GM12878 (cell line): Measurements from ENCODE around the gene SLC43A1. TPM values are rescaled to one million over a fixed set of nuclear protein-coding genes. Genes with fewer than 3 reads are reported as not detected.

ENCODE experiments used
- BACH1 ChIP-seq: fragments of 450-650 bp; IDR thresholded peaks from 2 replicates; pipeline ENCODE4 v1.6.1; 2017; ENCODE audit warnings: mild to moderate bottlenecking, borderline replicate concordance
- CUX1 ChIP-seq: IDR thresholded peaks from 2 replicates; pipeline ENCODE4 v1.6.1; 2012; ENCODE audit warnings: improper control_type of control experiment, low read depth, low read length; ENCODE audit not compliant: insufficient replicate concordance
- ELK1 ChIP-seq: IDR thresholded peaks from 2 replicates; pipeline ENCODE4 v1.6.1; 2012; ENCODE audit warnings: low read depth, low read length, improper control_type of control experiment
- EP300 ChIP-seq, 2 experiments: fragments of 150-350 bp in 1 of 2; IDR thresholded peaks; 2 replicates each; pipeline ENCODE4 v1.6.1; 2011 to 2012; ENCODE audit warnings: low read depth in 2 of 2, low read length in 2 of 2, borderline replicate concordance in 1 of 2, improper control_type of control experiment in 1 of 2, inconsistent platforms in 1 of 2; ENCODE audit not compliant: control insufficient read depth in 1 of 2
- IRF3 ChIP-seq: fragments of 450-650 bp; IDR thresholded peaks from 2 replicates; pipeline ENCODE4 v1.6.1; 2014; ENCODE audit warnings: mild to moderate bottlenecking
- NBN ChIP-seq: fragments of 450-650 bp; IDR thresholded peaks from 2 replicates; pipeline ENCODE4 v1.6.1; 2016
- NFYB ChIP-seq: IDR thresholded peaks from 2 replicates; pipeline ENCODE4 v1.6.1; 2011; ENCODE audit warnings: low read depth, mild to moderate bottlenecking, low read length, improper control_type of control experiment, moderate library complexity; ENCODE audit not compliant: insufficient read depth
- SIN3A ChIP-seq: IDR thresholded peaks from 2 replicates; pipeline ENCODE4 v1.6.1; 2012; ENCODE audit warnings: low read depth, low read length, improper control_type of control experiment
- USF2 ChIP-seq: IDR thresholded peaks from 2 replicates; pipeline ENCODE4 v1.6.1; 2011; ENCODE audit warnings: low read depth, low read length, improper control_type of control experiment, borderline replicate concordance
- polyA plus RNA-seq, 11 experiments: library from polyadenylated mRNA; depleted of rRNA in 4 of 11; unstranded in 6 of 11; stranded (reverse) in 5 of 11; fragments of >200 nt; fragmentation: Nextera tagmentation in 4 of 11; fragmentation: Illumina TruSeq in 1 of 11; extraction: Ambion mirVana in 4 of 11; extraction: Trizol in 1 of 11; gene quantifications; 1 replicate in 1 of 11; 2 replicates in 10 of 11; pipeline versions ENCODE4 v1.2.1 to v1.2.3, GENCODE V29; 2011 to 2016; ENCODE audit warnings: inconsistent platforms in 2 of 11, missing spikeins in 2 of 11, low read depth in 1 of 11
- total RNA-seq, 4 experiments: library from RNA; depleted of rRNA in 3 of 4; stranded (reverse); fragments of >200 nt in 3 of 4; fragmentation: Illumina TruSeq in 1 of 4; extraction: Trizol in 1 of 4; gene quantifications; 2 replicates each; pipeline versions ENCODE4 v1.2.1 to v1.2.3, GENCODE V29; 2013 to 2021

Gene SLC43A1
- total and polyA plus RNA-seq, 10 of the 15 experiments (the other 5 are each of a cell fraction or from before 2014, with no cell fraction given), result 1.0 to 17.8 (median 12.6) TPM

- TF ChIP-seq SIN3A (no peak), EP300 (IDR thresholded peaks at IDR 0.05; ENCODE audit: borderline replicate concordance in 1 of 2, control insufficient read depth in 1 of 2, low read depth in 2 of 2, low read length in 2 of 2) (no peak), ELK1 (no peak), IRF3 (no peak), NFYB (no peak), BACH1 (no peak), NBN (no peak), USF2 (no peak), CUX1 (no peak)
Observed at GRCh38 chr11:57464539-57465181, 50.8 kb downstream of the SLC43A1 start (continued).
